GM18526 (cell line): ENCODE results near the gene DKK3.

Experiments
- POLR2A ChIP-seq: IDR thresholded peaks from 3 replicates; pipeline ENCODE4 v1.6.1; 2011; ENCODE audit not compliant: insufficient read length; ENCODE audit errors: extremely low read depth

The DKK3 gene

GRCh38 chr11:11996321-11997048 is 11.9 kb downstream of the DKK3 start:
- TF ChIP-seq POLR2A = no peak

- no peak for TF ChIP-seq POLR2A
Observed at GRCh38 chr11:11995601-11996000, 12.8 kb downstream of the DKK3 start.

- no peak for TF ChIP-seq POLR2A
Observed at GRCh38 chr11:11993839-11994238, 14.6 kb downstream of the DKK3 start.

- no peak for TF ChIP-seq POLR2A
Observed at GRCh38 chr11:11992257-11993212, 15.9 kb downstream of the DKK3 start.

GRCh38 chr11:11989774-11990744 is 18.4 kb downstream of the DKK3 start:
- TF ChIP-seq POLR2A = no peak

- TF ChIP-seq POLR2A = no peak
Observed at GRCh38 chr11:11988681-11989261, 19.7 kb downstream of the DKK3 start.

GRCh38 chr11:11988099-11988651 is 20.3 kb downstream of the DKK3 start:
- no peak for TF ChIP-seq POLR2A

- no peak for TF ChIP-seq POLR2A
Observed at GRCh38 chr11:11987503-11988022, 20.9 kb downstream of the DKK3 start.

- TF ChIP-seq POLR2A = no peak
Observed at GRCh38 chr11:11985954-11986949, 22.2 kb downstream of the DKK3 start.

GRCh38 chr11:11985016-11985715 is 23.3 kb downstream of the DKK3 start:
- TF ChIP-seq POLR2A = no peak

- no peak for TF ChIP-seq POLR2A
Observed at GRCh38 chr11:11984563-11984962, 23.9 kb downstream of the DKK3 start.

- no peak for TF ChIP-seq POLR2A
Observed at GRCh38 chr11:11983427-11983826, 25.0 kb downstream of the DKK3 start.
